Jurkat, Clone E6-1 (cell line): ENCODE data around the gene MRPL44.

ENCODE experiments used
- DNase-seq: peaks from one replicate; pipeline ENCODE4 v3.0.0-alpha.2; 2011; ENCODE audit warnings: low read depth, low spot score
- H3K4me3 ChIP-seq: 2 replicates; pipeline ENCODE4 v1.5.1; 2011; ENCODE audit warnings: mild to moderate bottlenecking, low read length, control low read depth, moderate library complexity

Gene MRPL44

DNA sequence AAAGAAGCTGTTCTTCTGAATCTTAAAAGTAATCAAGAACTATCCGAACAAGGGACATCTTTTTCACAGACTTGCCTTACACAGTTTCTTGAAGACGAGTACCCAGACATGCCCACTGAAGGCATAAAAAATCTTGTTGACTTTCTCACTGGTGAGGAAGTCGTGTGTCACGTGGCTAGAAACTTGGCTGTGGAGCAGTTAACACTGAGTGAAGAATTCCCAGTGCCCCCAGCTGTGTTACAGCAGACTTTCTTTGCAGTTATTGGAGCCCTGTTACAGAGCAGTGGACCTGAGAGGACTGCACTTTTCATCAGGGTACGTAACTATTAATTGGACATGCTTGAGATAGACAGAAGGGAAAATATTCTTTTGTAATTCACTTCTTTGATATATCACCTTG is 2.4 kb downstream of the MRPL44 start:
- no peak for DNase-seq
- H3K4me3 ChIP-seq: no peak overlapping the region

DNA sequence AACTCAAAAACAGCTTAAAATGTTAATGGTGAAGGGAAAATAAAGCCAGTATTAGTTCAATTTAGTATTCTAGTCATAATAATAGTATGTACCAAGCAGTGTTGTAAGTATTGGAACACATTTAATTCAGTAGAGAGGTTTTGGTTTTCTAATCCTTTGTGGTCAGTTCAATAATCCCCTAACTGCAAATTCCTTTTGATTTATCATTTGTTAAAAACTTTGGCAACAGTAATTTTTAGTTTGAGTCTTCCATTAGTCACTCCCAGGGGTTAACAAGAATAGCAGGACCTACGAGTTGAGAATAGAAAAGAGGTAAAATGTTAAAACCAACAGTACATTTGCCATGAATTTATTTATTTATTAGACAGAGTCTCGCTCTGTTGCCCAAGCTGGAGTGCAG is 10.7 kb downstream of the MRPL44 start:
- no peak overlapping the region for H3K4me3 ChIP-seq
- no peak for DNase-seq

GRCh38 chr2:223969315-223969714 is 12.1 kb downstream of the MRPL44 start:
- no peak overlapping the region for H3K4me3 ChIP-seq
- DNase-seq: no peak

GRCh38 chr2:223969856-223970255 is 12.6 kb downstream of the MRPL44 start:
- H3K4me3 ChIP-seq: no peak overlapping the region
- no peak for DNase-seq

- DNase-seq: peak; percentile 62
- H3K4me3 ChIP-seq: no peak overlapping the region
Observed at GRCh38 chr2:223970343-223971128, 13.3 kb downstream of the MRPL44 start.

- no peak overlapping the region for H3K4me3 ChIP-seq
- no peak for DNase-seq
Observed at GRCh38 chr2:223971731-223972130, 14.5 kb downstream of the MRPL44 start.

DNA sequence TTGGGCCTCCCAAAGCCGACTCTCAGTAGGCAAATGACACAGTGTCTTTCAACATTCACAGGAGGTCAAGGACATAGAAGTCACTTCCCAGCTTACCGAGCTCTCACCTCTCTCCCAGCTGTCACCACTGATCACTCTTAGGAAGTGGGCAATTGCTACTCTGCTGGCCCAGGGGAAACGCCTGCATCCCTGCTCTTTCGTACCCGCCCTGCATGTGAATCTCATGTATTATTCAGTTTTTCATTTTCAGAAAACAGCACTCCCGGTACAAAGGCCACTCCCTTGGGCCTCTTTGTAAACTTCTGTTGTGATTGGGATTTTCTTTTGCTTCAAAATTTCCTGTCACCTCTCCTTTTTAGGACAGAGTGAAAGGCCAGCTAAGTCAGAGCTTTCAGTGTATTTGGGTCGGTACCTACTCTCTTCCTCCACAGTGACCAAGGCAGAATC is 15.4 kb downstream of the MRPL44 start:
- no peak overlapping the region for H3K4me3 ChIP-seq
- no peak for DNase-seq

DNA sequence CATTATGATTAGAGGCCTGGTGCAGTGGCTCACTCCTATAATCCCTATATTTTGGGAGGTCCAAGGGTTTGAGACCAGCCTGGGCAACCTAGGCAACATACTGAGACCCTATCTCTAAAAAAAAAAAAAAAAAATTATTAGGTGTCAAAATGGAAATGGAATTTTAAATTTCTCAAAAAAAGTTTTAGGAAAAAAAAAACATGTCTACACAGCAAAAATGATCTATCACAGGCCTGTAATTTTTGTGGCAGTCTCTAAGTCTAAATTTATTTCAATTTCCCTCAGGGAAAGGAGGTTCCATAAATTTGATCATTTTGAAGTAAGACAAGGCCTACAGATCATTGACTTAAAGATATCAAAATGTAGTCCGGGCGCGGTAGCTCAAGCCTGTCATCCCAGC is 16.3 kb downstream of the MRPL44 start:
- no peak for DNase-seq
- H3K4me3 ChIP-seq: no peak overlapping the region

DNA sequence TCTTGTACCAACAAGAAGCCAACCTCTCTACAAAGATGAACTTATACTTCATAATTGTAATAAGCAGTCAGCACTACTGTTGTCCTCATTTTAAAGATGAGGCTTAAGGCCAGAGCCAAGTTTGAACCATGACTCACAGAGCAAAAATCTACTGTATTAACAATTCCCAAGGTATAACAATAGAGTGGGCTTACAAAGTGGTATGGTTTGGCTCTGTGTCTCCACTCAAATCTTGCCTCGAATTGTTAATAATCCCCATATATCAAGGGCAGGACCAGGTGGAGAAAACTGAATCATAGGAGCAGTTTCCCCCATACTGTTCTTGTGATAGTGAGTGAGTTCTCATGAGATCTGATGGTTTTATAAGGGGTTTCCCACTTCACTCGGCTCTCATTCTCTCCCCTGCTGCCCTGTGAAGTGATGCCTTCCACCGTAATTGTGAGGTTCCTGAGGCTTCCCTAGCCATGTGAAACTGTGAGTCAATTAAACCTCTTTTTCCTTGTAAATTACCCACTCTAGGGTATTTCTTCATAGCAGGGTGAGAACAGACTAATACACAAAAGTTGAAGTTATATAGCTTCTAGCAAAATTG is 19.5 kb downstream of the MRPL44 start:
- no peak overlapping the region for H3K4me3 ChIP-seq
- DNase-seq: no peak

DNA sequence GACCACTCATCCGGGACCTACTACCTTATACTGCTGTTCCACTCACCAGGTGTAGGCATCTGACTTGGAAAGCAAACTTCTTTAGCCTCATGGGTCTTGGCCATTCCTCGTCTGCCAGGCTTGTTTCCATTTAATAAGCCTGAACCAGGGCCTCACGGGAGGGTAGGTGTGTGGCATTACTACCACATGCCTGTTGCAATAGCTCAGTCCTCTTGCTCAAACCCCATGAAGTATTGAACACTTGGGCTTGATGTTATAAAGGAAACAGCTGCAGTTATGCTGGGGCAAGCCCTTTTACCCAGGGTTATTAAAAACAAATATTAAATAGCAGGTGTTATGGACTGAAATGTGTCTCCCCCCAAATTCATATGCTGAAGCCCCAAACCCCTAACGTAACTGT is 21.2 kb downstream of the MRPL44 start:
- DNase-seq: no peak
- H3K4me3 ChIP-seq: no peak overlapping the region

- DNase-seq: peak; percentile 60
- no peak overlapping the region for H3K4me3 ChIP-seq
Observed at GRCh38 chr2:223979730-223980396, 22.6 kb downstream of the MRPL44 start.

- DNase-seq: no peak
- H3K4me3 ChIP-seq: no peak overlapping the region
Observed at GRCh38 chr2:223980397-223980735, 23.1 kb downstream of the MRPL44 start.

- DNase-seq: no peak
- H3K4me3 ChIP-seq: no peak overlapping the region
Observed at GRCh38 chr2:223980803-223981202, 23.5 kb downstream of the MRPL44 start.

DNA sequence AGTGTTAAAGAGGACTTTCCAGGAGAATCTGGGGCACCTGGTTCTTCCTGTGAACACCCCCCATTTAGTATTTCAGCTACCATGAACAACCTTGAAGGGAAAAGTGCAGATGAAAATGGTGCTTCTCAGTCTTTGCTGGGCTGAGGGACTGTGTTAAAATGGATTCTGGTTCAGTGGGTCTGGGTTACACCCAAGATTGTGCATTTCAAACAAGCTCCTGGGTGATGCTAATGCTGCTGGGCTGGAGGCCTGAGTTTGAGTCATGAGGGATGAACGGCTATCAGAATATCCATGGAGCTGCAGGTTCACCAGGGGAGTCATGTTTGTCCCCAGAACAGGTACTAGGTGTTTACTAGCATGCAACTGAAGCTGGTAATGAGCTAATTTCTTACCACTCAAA is 24.0 kb downstream of the MRPL44 start:
- no peak for DNase-seq
- no peak overlapping the region for H3K4me3 ChIP-seq

- no peak for DNase-seq
Observed at GRCh38 chr2:223989206-223989855, 32.1 kb downstream of the MRPL44 start.

DNA sequence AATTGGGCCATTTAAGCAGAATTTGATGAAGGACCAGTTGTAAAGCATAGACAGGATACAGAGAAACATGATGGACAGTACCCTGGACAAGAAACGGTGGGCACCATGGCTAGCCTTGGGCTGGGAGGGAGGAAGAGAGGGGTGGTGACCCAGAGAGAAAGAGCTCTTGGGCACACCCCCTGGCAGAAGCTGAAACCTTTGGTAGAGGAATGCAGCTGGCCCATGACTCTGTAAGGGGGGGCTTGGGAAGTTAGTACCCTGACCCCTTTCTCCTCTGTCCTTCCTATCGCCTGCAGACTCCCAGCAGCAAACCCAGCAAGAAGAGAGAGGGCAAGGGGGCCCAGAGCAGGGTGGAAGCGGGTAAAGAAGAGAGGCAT is 32.6 kb downstream of the MRPL44 start:
- no peak overlapping the region for H3K4me3 ChIP-seq
- DNase-seq: no peak

More at GRCh38 chr2:223989206-223989855, 32.1 kb downstream of the MRPL44 start:
- H3K4me3 ChIP-seq: no peak overlapping the region

GRCh38 chr2:223991611-223992010 is 34.3 kb downstream of the MRPL44 start:
- no peak overlapping the region for H3K4me3 ChIP-seq
- no peak for DNase-seq

DNA sequence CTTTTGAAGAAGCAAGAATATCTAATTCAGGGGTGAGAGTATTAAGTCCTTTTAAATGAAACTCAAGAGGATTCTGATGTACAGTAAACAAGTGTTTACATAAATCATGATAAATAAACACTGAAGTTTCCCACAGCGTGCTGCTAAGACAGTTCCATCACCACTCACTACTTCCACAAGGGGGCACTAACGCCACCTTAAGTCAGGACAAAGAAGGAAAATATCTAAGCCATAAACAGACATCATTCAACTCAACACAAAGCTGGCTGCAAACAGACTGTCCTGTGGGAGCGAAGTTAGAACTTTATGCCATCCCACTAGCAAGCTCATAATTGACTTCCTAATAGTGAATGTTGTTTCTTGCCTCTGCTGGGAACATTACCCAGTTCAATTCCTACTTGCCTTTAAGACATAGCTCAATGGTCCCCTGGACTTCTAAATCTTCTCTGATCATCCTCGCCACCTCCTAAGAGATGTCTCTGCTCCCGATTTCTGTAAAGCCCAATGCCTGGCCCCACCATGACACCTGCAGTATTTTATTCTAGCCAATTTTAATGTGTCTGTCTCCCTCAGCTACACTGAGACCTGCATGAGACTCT is 36.5 kb downstream of the MRPL44 start:
- DNase-seq: peak; percentile 59
- H3K4me3 ChIP-seq: no peak overlapping the region

GRCh38 chr2:223994562-223995162 is 37.4 kb downstream of the MRPL44 start:
- H3K4me3 ChIP-seq: no peak overlapping the region

More at GRCh38 chr2:223994562-223995162, 37.4 kb downstream of the MRPL44 start:
- DNase-seq: no peak
